Activated naive CD8-positive, alpha-beta T cell (primary cell): Measurements from ENCODE around the gene SGSM1.
"Not testable (repeated sequence)": the region's sequence is repeated elsewhere in the genome, so short reads cannot be mapped to it uniquely, and the experiment has no call there.

ENCODE experiments used
- H3K27ac Mint-ChIP-seq: one replicate; pipeline ENCODE4 v1.8.0; 2021; ENCODE audit warnings: mixed read lengths
- H3K27me3 Mint-ChIP-seq: one replicate; pipeline ENCODE4 v1.8.0; 2021; ENCODE audit warnings: mixed read lengths
- H3K36me3 Mint-ChIP-seq: one replicate; pipeline ENCODE4 v1.8.0; 2021; ENCODE audit warnings: mixed read lengths
- H3K4me1 Mint-ChIP-seq: one replicate; pipeline ENCODE4 v1.8.0; 2021; ENCODE audit warnings: low read depth, mixed read lengths
- H3K4me3 Mint-ChIP-seq: one replicate; pipeline ENCODE4 v1.8.0; 2021; ENCODE audit warnings: mild to moderate bottlenecking, mixed read lengths
- H3K9me3 Mint-ChIP-seq: one replicate; pipeline ENCODE4 v1.8.0; 2021; ENCODE audit warnings: low read depth, mixed read lengths

The SGSM1 gene

GRCh38 chr22:24883432-24883831 is 77.4 kb downstream of the SGSM1 start:
- Mint-ChIP-seq H3K27ac (no peak overlapping the region), H3K4me1 (no peaks in the 10 kb centered on the region), H3K4me3 (no peak overlapping the region), H3K27me3 (no peaks in the 10 kb centered on the region), H3K36me3 (peaks cover 5% of the 10 kb centered on the region), H3K9me3 (no peaks in the 10 kb centered on the region)

- Mint-ChIP-seq H3K27me3 (peaks cover 4% of the 10 kb centered on the region), H3K9me3 (no peaks in the 10 kb centered on the region), H3K4me1 (no peaks in the 10 kb centered on the region), H3K27ac (no peak overlapping the region), H3K4me3 (no peak overlapping the region), H3K36me3 (peaks cover 5% of the 10 kb centered on the region)
Observed at GRCh38 chr22:24887260-24887659, 81.2 kb downstream of the SGSM1 start.

GRCh38 chr22:24893341-24894070 is 87.5 kb downstream of the SGSM1 start:
- Mint-ChIP-seq H3K36me3 (no peaks in the 10 kb centered on the region), H3K4me3 (no peak overlapping the region), H3K4me1 (no peaks in the 10 kb centered on the region), H3K9me3 (no peaks in the 10 kb centered on the region), H3K27ac (no peak overlapping the region), H3K27me3 (peaks cover 4% of the 10 kb centered on the region)

GRCh38 chr22:24894220-24894975 is 88.4 kb downstream of the SGSM1 start:
- no peaks in the 10 kb centered on the region for H3K36me3 Mint-ChIP-seq
- H3K4me3 Mint-ChIP-seq, result no peak overlapping the region
- no peak overlapping the region for H3K27ac Mint-ChIP-seq
- no peaks in the 10 kb centered on the region for H3K9me3 Mint-ChIP-seq
- peaks cover 4% of the 10 kb centered on the region for H3K27me3 Mint-ChIP-seq
- no peaks in the 10 kb centered on the region for H3K4me1 Mint-ChIP-seq

- H3K4me1 Mint-ChIP-seq, result no peaks in the 10 kb centered on the region
- H3K9me3 Mint-ChIP-seq, result no peaks in the 10 kb centered on the region
- H3K27ac Mint-ChIP-seq, result no peak overlapping the region
- no peak overlapping the region for H3K4me3 Mint-ChIP-seq
- peaks cover 4% of the 10 kb centered on the region for H3K27me3 Mint-ChIP-seq
- no peaks in the 10 kb centered on the region for H3K36me3 Mint-ChIP-seq
Observed at GRCh38 chr22:24894998-24895397, 89.0 kb downstream of the SGSM1 start.

- Mint-ChIP-seq H3K36me3 (peaks cover 14% of the 10 kb centered on the region), H3K27ac (no peak overlapping the region), H3K4me1 (no peaks in the 10 kb centered on the region), H3K9me3 (no peaks in the 10 kb centered on the region), H3K4me3 (no peak overlapping the region), H3K27me3 (no peaks in the 10 kb centered on the region)
Observed at GRCh38 chr22:24901448-24901847, 95.4 kb downstream of the SGSM1 start.

- H3K9me3 Mint-ChIP-seq, result peaks cover 3% of the 10 kb centered on the region
- no peak overlapping the region for H3K4me3 Mint-ChIP-seq
- no peaks in the 10 kb centered on the region for H3K4me1 Mint-ChIP-seq
- H3K36me3 Mint-ChIP-seq, result peaks cover 20% of the 10 kb centered on the region
- H3K27ac Mint-ChIP-seq, result no peak overlapping the region
- H3K27me3 Mint-ChIP-seq, result no peaks in the 10 kb centered on the region
Observed at GRCh38 chr22:24905909-24906308, 99.9 kb downstream of the SGSM1 start.

GRCh38 chr22:24907101-24907500 is 101.1 kb downstream of the SGSM1 start:
- H3K36me3 Mint-ChIP-seq, result peaks cover 20% of the 10 kb centered on the region
- H3K9me3 Mint-ChIP-seq, H3K4me3 Mint-ChIP-seq, H3K4me1 Mint-ChIP-seq, H3K27ac Mint-ChIP-seq, H3K27me3 Mint-ChIP-seq: not testable (repeated sequence)

- H3K9me3 Mint-ChIP-seq, result no peaks in the 10 kb centered on the region
- H3K36me3 Mint-ChIP-seq, result no peaks in the 10 kb centered on the region
- no peaks in the 10 kb centered on the region for H3K27me3 Mint-ChIP-seq
- no peaks in the 10 kb centered on the region for H3K4me1 Mint-ChIP-seq
- H3K27ac Mint-ChIP-seq, result no peak overlapping the region
- no peak overlapping the region for H3K4me3 Mint-ChIP-seq
Observed at GRCh38 chr22:24920029-24920428, 114.0 kb downstream of the SGSM1 start.

GRCh38 chr22:24925586-24926427 is 119.8 kb downstream of the SGSM1 start:
- Mint-ChIP-seq H3K27me3 (peaks cover 3% of the 10 kb centered on the region), H3K36me3 (no peaks in the 10 kb centered on the region), H3K27ac (no peak overlapping the region), H3K4me3 (no peak overlapping the region), H3K9me3 (no peaks in the 10 kb centered on the region), H3K4me1 (no peaks in the 10 kb centered on the region)

- H3K36me3 Mint-ChIP-seq, result no peaks in the 10 kb centered on the region
- peaks cover 3% of the 10 kb centered on the region for H3K27me3 Mint-ChIP-seq
- H3K27ac Mint-ChIP-seq, result no peak overlapping the region
- no peak overlapping the region for H3K4me3 Mint-ChIP-seq
- H3K4me1 Mint-ChIP-seq, result no peaks in the 10 kb centered on the region
- no peaks in the 10 kb centered on the region for H3K9me3 Mint-ChIP-seq
Observed at GRCh38 chr22:24926428-24926725, 120.4 kb downstream of the SGSM1 start.

- no peaks in the 10 kb centered on the region for H3K4me1 Mint-ChIP-seq
- H3K27me3 Mint-ChIP-seq, result peaks cover 3% of the 10 kb centered on the region
- H3K4me3 Mint-ChIP-seq, result no peak overlapping the region
- H3K27ac Mint-ChIP-seq, result no peak overlapping the region
- no peaks in the 10 kb centered on the region for H3K36me3 Mint-ChIP-seq
- H3K9me3 Mint-ChIP-seq, result no peaks in the 10 kb centered on the region
Observed at GRCh38 chr22:24926849-24927579, 121.0 kb downstream of the SGSM1 start.

- Mint-ChIP-seq H3K4me3 (no peak overlapping the region), H3K36me3 (no peaks in the 10 kb centered on the region), H3K4me1 (no peaks in the 10 kb centered on the region), H3K9me3 (no peaks in the 10 kb centered on the region), H3K27me3 (peaks cover 3% of the 10 kb centered on the region), H3K27ac (no peak overlapping the region)
Observed at GRCh38 chr22:24928322-24928721, 122.3 kb downstream of the SGSM1 start.

- Mint-ChIP-seq H3K36me3 (no peaks in the 10 kb centered on the region), H3K4me3 (no peak overlapping the region), H3K27me3 (peaks cover 3% of the 10 kb centered on the region), H3K9me3 (no peaks in the 10 kb centered on the region), H3K27ac (no peak overlapping the region), H3K4me1 (no peaks in the 10 kb centered on the region)
Observed at GRCh38 chr22:24930678-24931077, 124.7 kb downstream of the SGSM1 start.
